ENCODE measurements around the gene RANBP3.
"Not testable (repeated sequence)": the region's sequence is repeated elsewhere in the genome, so short reads cannot be mapped to it uniquely, and the experiment has no call there.

Gene RANBP3

GRCh38 chr19:5877882-5878281 is 100.1 kb downstream of the RANBP3 start:
- DNase-seq = no peak

GRCh38 chr19:5877427-5877826 is 100.5 kb downstream of the RANBP3 start:
- no peak for DNase-seq

GRCh38 chr19:5874496-5874895 is 103.4 kb downstream of the RANBP3 start:
- not testable (repeated sequence) for DNase-seq

GRCh38 chr19:5873617-5874199 is 104.2 kb downstream of the RANBP3 start:
- DNase-seq = no peak

GRCh38 chr19:5870986-5871394 is 107.0 kb downstream of the RANBP3 start:
- DNase-seq = no peak

GRCh38 chr19:5867201-5868136 is 110.5 kb downstream of the RANBP3 start:
- no peak for DNase-seq
